HG02759 (cell line): ENCODE results near the gene SLU7.

Experiments used
- ATAC-seq: cut with Tn5 transposase; IDR thresholded peaks from one replicate; pipeline ENCODE4 v1.9.1; 2021; ENCODE audit warnings: mild to moderate bottlenecking, moderate library complexity; ENCODE audit not compliant: unreplicated experiment

The SLU7 gene

DNA sequence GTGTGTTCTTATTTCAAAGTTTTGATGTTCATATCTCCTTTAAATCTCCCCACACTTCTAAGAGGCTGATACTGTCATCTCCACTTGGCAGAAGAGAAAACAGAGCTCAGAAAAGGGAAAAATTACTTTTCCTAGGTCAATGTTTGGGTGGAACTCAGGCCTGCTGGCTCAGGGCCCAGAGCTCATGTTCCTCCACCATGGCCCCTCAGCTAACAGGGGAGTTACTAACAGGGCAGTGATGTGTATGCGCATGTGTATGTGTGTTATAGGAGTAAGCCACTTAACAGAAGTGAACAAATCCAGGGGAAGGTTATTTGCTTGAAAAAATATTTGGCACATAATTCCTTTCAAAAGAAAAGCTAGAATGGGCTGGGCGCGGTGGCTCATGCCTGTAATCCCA lies 51.0 kb downstream of the SLU7 start:
- ATAC-seq: no peak

DNA sequence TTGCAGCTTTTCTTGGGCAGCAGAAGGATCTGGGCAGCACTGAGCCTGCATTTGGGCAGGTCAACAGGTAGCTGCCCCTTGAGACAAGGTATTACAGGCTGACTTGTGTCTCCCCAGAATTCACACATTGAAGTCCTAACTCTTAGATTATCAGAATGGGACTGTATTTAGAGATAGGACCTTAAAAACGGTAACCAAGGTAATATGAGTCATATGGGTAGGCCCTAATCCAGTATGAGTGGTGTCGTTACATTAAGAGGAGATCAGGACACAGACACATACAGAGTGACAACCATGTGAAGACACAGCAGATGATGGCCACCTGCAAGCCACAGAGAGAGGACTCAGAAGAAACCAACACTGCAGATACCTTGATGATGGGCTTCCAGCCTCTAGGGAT lies 51.6 kb downstream of the SLU7 start:
- ATAC-seq: no peak

DNA sequence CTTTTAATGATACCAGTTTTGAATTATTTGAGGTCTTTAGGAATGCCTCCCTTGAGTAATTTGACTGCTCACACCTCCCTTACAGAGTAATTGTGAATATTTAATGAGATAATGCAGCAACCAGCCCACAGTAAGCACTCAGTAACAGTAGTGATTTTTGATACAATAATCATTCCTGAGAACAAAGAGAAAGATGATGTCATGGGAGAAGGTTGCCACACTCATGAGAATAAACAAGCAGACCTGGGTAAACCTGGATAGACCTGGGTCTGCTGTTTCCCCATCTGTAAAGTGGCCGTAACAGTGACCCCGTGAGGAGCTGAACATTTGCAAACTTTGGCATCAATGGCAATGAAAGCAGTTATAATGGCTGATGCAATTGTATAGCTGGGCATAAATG lies 52.7 kb downstream of the SLU7 start:
- ATAC-seq: no peak

DNA sequence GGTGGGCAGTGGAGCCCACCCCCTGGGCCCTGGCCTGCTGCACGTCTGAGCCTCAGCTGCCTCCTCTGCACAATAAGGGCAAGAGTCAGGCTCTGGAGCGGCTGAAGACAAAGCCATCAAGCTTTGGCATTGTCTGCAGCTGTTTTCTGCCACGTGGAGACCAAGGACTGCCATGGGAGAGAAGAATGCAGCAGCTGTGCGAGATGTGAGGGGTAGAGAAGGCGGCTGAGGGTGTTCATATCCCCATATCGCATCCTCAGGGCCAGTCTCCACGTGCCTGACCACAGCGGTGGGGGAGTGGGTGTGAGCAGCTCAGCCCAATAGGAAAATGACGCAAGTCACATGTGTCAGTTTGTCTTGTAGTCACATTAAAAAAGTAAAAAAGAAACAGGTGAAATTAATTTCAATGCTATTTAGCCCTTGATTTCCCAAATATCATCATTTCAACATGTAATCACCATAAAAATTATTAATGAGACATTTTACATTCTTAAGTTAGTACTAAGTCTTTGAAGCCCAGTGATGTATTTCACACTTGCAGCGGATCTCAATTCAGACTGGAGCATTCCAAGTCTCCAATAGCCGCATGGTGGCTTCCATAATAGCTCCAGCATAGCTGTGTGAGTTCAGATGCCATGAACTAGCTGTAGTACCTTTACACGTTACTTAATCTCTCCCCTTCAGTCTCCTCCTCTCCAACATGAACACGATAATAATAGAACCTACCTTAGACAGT lies 55.1 kb downstream of the SLU7 start:
- no peak for ATAC-seq

DNA sequence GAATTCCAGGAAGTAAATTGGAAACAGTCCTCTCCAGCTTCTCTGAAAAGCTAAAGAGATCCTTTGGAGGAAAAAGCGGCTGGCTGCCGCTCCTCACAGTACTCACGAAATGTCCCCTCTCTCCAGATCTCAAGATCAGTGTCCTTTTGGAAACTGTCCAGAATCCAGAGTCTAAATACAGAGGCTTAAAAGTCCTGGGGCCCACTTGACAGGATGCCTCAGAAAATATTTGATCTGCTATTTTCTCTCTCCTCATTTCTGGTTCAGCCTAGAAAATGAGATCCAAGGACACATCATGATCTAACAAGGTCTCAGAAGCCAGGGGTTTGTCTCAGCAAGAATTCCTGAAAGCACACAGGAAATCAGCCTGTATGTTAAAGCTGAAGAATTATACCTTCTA lies 55.7 kb downstream of the SLU7 start:
- ATAC-seq: no peak

DNA sequence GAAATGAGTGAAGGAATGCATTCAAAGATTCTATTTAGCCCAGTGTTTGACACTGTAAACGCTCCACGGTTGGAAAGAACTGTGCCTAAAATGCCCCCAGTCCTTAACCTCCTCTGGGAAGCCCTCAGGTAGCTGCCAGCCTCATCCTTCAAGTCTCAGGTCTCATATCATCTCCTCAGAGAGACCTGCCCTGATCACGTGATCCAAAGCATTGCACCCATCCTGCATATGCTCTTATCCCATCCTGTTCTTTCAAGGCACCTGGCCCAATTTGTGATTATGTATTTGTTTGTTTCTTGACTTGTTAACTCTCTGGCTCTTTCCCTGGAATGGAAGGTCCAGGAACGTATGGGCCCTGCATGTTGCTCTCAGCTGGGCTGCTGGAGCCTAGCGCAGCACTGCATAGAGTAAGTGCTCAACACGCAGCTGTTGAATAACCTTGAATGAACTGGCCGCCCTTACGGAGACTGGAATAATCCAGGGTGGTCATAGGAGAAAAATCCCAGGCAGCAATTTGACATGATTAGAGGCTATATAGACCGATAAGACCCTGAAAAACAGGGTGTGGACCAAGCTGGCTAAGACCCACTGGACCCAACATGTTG lies 57.2 kb downstream of the SLU7 start:
- ATAC-seq: no peak

DNA sequence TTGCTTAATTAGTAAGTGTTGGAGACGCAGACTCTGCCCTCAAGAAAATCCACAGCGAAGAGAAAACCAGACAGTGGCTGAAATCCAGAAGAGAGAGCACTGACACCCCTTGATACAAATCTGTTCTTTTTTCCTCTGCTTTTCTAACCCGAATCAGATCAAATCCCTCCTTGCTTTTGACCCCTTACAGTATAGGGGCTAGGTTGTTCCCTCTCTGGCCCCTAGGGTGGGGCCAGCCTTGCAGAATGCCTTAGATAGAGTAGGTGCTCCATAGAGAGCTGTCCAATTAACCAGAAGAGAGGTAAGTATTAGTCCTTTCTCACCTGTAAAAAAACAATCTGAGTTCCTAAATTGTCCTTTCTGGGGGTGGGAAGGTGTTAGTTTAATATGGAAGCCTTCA lies 58.6 kb downstream of the SLU7 start:
- no peak for ATAC-seq

DNA sequence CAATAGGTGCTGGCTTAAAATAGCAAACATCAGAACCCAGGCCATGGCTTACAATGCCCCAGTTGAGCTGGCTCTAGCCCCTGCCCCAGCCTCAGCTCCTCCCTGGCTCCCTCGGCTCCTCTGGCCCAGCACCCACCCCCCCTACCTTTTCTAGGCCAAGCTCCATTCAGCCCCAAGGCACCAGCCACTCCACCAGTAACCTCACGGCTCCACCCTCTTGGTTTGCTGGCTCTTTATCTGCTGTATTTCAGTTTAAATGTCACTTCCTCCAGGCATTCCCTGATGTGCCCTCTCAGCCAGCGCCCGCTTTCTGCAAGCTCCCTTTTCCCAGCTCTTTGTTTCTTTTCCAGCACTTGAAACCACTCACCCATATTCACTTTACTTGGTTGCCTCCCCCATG lies 59.1 kb downstream of the SLU7 start:
- no peak for ATAC-seq

DNA sequence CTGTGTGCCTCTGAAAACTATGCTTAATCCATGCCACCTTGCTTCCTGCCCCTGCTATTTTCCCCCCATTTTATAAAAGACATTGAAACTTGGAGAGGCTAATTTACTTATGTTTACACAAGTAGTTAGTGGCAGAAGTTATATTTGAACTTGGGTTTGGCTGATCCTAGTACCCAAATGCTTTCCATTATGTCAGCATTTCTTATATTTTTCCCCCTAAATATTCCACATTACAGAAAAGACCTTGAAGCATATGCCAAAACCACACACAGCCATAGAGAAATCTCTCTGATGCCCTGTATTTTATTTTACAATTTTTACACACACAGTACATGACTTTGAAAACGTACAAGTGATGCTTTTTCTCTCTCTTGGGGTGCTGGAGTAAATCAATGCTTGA lies 59.6 kb downstream of the SLU7 start:
- no peak for ATAC-seq

DNA sequence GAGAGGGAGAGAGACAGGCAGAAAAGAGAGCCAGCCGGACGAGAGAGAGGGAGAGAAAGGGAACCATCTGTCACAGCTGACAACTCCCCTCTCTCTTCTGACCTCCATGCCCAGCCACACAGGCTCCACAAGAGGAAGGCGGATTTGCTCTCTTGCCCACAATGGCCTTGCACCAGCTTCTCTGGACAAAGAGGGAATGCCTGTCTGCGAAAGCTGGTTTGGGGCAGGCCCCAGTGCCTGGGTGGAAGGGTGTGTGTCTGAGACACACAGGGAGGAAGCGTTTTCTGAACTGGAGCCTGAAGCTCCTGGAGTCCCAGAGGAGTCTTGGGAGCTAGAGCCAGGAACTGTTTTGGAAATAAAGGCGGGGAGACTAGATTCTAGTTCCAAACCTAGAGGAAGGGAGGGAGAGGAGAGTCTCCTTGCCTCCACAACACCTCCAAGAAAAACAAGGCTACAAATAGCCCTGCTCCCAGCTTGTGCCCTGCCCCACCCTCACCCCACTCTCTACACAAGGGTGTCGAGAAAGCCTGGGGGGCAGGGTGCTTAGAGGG lies 60.9 kb downstream of the SLU7 start:
- no peak for ATAC-seq

DNA sequence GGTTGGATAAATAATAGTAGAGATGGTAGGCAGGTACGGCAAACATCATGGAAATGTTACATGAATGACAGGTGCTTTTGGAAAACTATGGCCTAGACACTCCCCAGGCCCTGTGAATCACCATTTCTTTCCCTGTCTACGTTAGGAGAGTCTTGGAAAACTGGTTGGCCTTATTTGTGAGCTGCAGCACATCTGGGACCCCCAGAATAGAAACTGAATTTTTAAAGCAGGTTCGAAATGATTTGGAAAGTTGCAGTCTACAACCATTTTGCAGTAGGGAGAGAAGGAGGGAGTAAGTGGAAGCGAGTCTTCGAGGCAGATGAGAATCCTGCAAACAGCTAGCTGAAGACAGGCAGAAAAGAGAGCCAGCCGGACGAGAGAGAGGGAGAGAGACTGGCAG lies 61.5 kb downstream of the SLU7 start:
- ATAC-seq: no peak

DNA sequence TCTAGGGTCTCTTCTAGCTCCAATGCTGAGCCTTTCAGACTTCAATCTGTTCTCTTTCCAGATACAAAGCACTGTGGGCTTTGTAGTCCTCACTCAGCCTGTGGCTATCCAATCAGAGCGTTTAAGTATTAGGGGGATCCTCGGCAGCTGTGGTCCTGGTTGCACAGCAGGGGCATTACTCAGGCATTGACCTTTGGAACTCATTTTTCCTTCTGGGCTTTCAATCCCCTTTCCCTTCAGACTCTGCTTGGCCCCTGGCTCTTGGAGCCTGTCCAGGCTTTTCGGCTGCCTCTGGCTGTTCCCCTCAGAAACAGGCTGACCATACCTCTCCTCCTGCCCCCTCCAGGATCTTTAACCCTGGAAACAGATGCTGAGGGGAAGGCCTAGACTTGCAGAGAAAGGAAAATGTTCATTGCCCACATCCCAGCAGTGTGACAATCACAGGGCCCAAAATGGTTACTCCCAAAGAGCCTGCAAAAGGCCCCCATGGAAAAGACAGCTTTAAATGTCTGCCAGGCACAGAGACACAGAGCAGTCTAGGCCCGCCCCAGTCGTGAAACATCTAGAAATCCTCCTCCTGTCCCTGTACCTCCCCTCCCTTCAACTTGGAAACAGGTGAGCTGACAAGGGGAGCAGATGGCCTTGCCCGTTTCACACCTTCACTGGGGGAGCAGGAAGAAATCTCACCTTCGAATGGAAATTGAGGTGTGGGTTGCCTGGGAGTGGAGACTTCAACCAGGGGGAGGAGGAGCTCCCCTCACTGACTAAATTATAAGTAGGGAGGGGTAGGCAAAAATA lies 62.1 kb downstream of the SLU7 start:
- ATAC-seq: no peak

DNA sequence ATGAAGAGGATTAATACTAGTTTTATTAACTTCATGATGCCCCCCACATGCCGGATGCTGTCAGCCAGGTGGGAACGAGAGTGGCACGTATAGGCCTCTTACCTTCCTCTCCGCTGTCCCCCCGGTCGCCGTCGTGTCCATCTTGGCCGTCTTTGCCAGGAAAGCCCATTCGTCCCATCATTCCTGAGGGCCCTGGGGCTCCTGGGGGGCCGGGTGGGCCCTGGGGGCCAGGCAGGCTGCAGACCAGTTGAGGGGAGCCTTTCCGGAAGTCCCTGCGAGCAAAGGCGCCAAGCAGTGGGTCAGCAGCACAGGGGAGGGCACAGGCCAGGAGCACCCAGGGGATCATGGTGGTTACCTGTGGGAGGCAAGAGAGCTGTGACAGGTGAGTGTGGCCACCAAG lies 64.2 kb downstream of the SLU7 start:
- ATAC-seq: no peak

DNA sequence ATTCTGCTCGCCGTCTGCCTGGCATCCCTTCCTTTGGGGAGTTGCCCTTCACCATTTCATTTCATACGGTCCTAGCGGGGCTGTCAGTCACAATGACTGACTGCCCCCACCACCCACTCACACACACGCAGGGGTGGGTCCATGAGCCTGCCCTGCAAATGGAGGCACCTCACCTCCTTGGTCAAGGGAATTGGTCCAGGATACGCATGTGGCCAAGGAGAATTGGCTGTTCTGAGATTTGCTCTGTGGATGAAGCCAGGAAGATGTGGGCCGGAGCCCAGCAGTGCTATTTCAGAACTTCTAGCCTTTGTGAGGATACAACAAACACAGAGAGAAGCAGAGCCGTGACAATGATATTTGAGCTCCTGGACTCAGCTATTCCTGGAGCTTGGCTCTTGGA lies 65.5 kb downstream of the SLU7 start:
- no peak for ATAC-seq

DNA sequence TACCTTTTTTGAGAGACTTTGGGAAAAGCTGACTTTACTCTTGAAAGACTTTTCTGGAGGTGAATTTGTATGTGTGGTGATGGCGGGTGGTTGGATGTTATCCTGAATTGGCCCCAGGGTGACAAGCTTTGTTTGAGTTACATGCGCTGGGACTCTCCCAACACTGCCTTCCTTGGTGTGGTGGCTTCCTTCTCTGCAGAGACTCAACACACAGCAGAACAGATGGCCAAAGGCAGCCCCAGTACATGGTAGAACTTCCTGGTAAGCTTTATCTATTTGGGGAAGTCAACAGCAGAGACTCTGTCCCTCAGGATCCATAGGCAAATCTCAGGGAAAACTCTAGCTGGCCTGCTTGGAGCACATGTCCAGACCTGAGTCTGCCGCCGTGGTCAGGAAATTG lies 66.6 kb downstream of the SLU7 start:
- ATAC-seq: no peak
